A549 (cell line): ENCODE measurements around the gene MAML3. TPM values are rescaled to one million over a fixed set of nuclear protein-coding genes. Genes with fewer than 3 reads are reported as not detected.

Experiments used
- ATAC-seq, 2 experiments: fragments of 200-7000 bp in 1 of 2; fragments of >200 bp in 1 of 2; cut with Nextera tagmentation in 1 of 2; cut with Tn5 transposase in 1 of 2; 3 replicates each; pipeline versions ENCODE4 v1.8.0 to v1.9.1; 2018 to 2020; ENCODE audit warnings: mild to moderate bottlenecking in 1 of 2, moderate library complexity in 1 of 2
- CTCF ChIA-PET: fragments of 300-600 bp; sonication (Branson Sonifier 250); formaldehyde crosslinking; extraction: SDS; loops from one replicate; lab custom pipeline; 2021; ENCODE audit warnings: antibody characterized with exemption, inconsistent platforms; lab: Yijun Ruan, JAX
- POLR2A ChIA-PET: fragments of 350-600 bp; formaldehyde crosslinking; extraction: SDS; loops from one replicate; lab custom pipeline; 2021; ENCODE audit warnings: antibody characterized with exemption, inconsistent platforms; lab: Yijun Ruan, JAX
- DNase-seq, 2 experiments: peaks; one replicate each; pipeline versions ENCODE4 v3.0.0 to v3.0.0-alpha.2; 2011 to 2016; ENCODE audit warnings: low read depth in 1 of 2, low spot score in 1 of 2
- FAIRE-seq: peaks from 2 replicates; lab custom pipeline; 2011; peaks lifted over from hg19 to GRCh38; lab: Jason Lieb, UNC
- H3K27ac ChIP-seq, 2 experiments: fragments of >200 bp; sonication (Bioruptor Twin); formaldehyde crosslinking; 3 replicates each; pipeline ENCODE4 v1.5.1; 2016 to 2017
- H3K4me1 ChIP-seq: fragments of >200 bp; sonication (Bioruptor Twin); formaldehyde crosslinking; 3 replicates; pipeline ENCODE4 v1.6.1; 2016
- H3K4me2 ChIP-seq: fragments of >200 bp; sonication (Bioruptor Twin); formaldehyde crosslinking; 3 replicates; pipeline ENCODE4 v1.6.1; 2016
- H3K4me3 ChIP-seq: fragments of >200 bp; sonication (Bioruptor Twin); formaldehyde crosslinking; 3 replicates; pipeline ENCODE4 v1.5.1; 2016
- H3K9me3 ChIP-seq: fragments of >200 bp; sonication (Bioruptor Twin); formaldehyde crosslinking; 3 replicates; pipeline ENCODE4 v1.6.1; 2016
- EHF ChIP-seq: fragments of 250-450 bp; sonication (Bioruptor Pico); IDR thresholded peaks from 2 replicates; pipeline ENCODE4 v1.5.0; 2020; ENCODE audit warnings: mild to moderate bottlenecking
- EP300 ChIP-seq, 2 experiments: fragments of >200 bp; sonication (Bioruptor Twin); formaldehyde crosslinking; IDR thresholded peaks; 2 replicates in 1 of 2; 3 replicates in 1 of 2; pipeline ENCODE4 v1.6.1; 2016 to 2017
- FOSL2 ChIP-seq, 2 experiments: fragments of 450-650 bp in 1 of 2; fragments of >200 bp in 1 of 2; sonication (Bioruptor Twin) in 1 of 2; formaldehyde crosslinking; IDR thresholded peaks; 2 replicates each; pipeline versions ENCODE4 v1.5.0 to v1.6.1; 2016 to 2020; ENCODE audit warnings: mild to moderate bottlenecking in 1 of 2, moderate library complexity in 1 of 2
- HEYL ChIP-seq: fragments of 250-450 bp; sonication (Bioruptor Pico); IDR thresholded peaks from 2 replicates; pipeline ENCODE4 v1.8.0; 2021; ENCODE audit warnings: mild to moderate bottlenecking, moderate library complexity
- JUN ChIP-seq, 2 experiments: fragments of >200 bp; sonication (Bioruptor Twin); formaldehyde crosslinking; IDR thresholded peaks; 2 replicates in 1 of 2; 3 replicates in 1 of 2; pipeline ENCODE4 v1.6.1; 2016 to 2017
- MYC ChIP-seq: IDR thresholded peaks from 2 replicates; pipeline ENCODE4 v1.6.1; 2012; ENCODE audit warnings: mild to moderate bottlenecking, inconsistent platforms, low read length, improper control_type of control experiment, borderline replicate concordance
- NPAS2 ChIP-seq: fragments of 250-450 bp; sonication (Bioruptor Pico); IDR thresholded peaks from 2 replicates; pipeline ENCODE4 v1.8.0; 2022; ENCODE audit warnings: mild to moderate bottlenecking, moderate library complexity, borderline replicate concordance
- NR3C1 ChIP-seq: fragments of >200 bp; sonication (Bioruptor Twin); formaldehyde crosslinking; IDR thresholded peaks from 3 replicates; pipeline ENCODE4 v1.6.1; 2017
- PBX3 ChIP-seq: IDR thresholded peaks from 2 replicates; pipeline ENCODE4 v1.6.1; 2012
- RAD21 ChIP-seq, 2 experiments: fragments of >200 bp in 1 of 2; sonication (Bioruptor Twin) in 1 of 2; formaldehyde crosslinking in 1 of 2; IDR thresholded peaks in 1 of 2; conservative IDR thresholded peaks in 1 of 2; 2 replicates in 1 of 2; 3 replicates in 1 of 2; pipeline ENCODE4 v1.6.1; 2012 to 2018; ENCODE audit warnings: inconsistent platforms in 1 of 2
- RARB ChIP-seq: fragments of 250-450 bp; sonication (Bioruptor Pico); IDR thresholded peaks from 2 replicates; pipeline ENCODE4 v1.8.0; 2021; ENCODE audit warnings: mild to moderate bottlenecking, moderate library complexity
- RCOR1 ChIP-seq: fragments of 150-350 bp; IDR thresholded peaks from 2 replicates; pipeline ENCODE4 v1.6.1; 2014; ENCODE audit warnings: antibody characterized with exemption, low read length, low read depth
- TFCP2L1 ChIP-seq: fragments of 250-450 bp; sonication (Bioruptor Pico); IDR thresholded peaks from 2 replicates; pipeline ENCODE4 v1.5.0; 2021; ENCODE audit warnings: mild to moderate bottlenecking
- TP53 ChIP-seq: fragments of 250-450 bp; sonication (Bioruptor Pico); IDR thresholded peaks from 2 replicates; pipeline ENCODE4 v1.5.0; 2021; ENCODE audit warnings: mild to moderate bottlenecking, moderate library complexity
- USF2 ChIP-seq: fragments of 450-650 bp; IDR thresholded peaks from 2 replicates; pipeline ENCODE4 v1.6.1; 2014; ENCODE audit warnings: antibody characterized with exemption
- ZFP36 ChIP-seq: fragments of 450-650 bp; IDR thresholded peaks from 2 replicates; pipeline ENCODE4 v1.6.1; 2014; ENCODE audit warnings: borderline replicate concordance; ENCODE audit not compliant: partially characterized antibody
- WGBS: methylation state at CpG from one replicate; pipeline ENCODE4 v1.1.6; 2017; ENCODE audit errors: missing lambda C conversion rate; 5-methylcytosine and 5-hydroxymethylcytosine counted together
- polyA plus RNA-seq, 4 experiments: library from polyadenylated mRNA; depleted of rRNA in 3 of 4; stranded (reverse); fragments of >200 nt; fragmentation: RNase III in 1 of 4; extraction: RNeasy Plus Mini Kit Qiagen cat#74134 plus additional on column Dnase treatment in 1 of 4; gene quantifications; 2 replicates in 3 of 4; 3 replicates in 1 of 4; pipeline ENCODE4 v1.2.3, GENCODE V29; 2011 to 2017
- TF ChIP-seq, protein P1 (sequence below): IDR thresholded peaks from 2 replicates; pipeline ENCODE4 v1.6.1; 2012; ENCODE audit warnings: low read depth, borderline replicate concordance
- TF ChIP-seq, protein P2 (sequence below): fragments of >200 bp; sonication (Bioruptor Twin); formaldehyde crosslinking; IDR thresholded peaks from 3 replicates; pipeline ENCODE4 v1.5.1; 2016
- TF ChIP-seq, protein P3 (sequence below): fragments of 250-450 bp; sonication (Bioruptor Pico); IDR thresholded peaks from 2 replicates; pipeline ENCODE4 v1.5.0; 2021; ENCODE audit warnings: mild to moderate bottlenecking, moderate library complexity, borderline replicate concordance

Gene MAML3
- polyA plus RNA-seq, 2 of the 4 experiments (the other 2 are of a cell fraction), result 9.0 to 22.2 TPM

DNA sequence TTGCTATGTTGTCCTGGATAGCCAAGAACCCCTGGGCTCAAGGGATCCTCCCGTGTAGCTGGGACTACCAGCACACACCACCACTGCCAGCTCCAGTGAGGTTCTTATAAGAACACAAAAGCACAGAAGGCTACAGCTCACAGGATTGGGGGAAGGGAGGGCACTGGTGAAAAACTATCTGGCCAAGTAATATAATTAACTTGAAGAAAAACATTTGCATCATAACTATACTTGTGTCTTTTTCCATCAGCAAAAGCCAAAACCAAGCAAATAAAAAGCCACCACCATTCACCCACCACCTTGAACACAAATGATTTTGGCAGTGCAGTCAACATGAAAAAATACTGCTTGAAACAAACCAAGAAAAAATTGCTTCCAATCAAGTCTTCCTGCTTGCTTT is 188.2 kb downstream of the MAML3 start (continued):
- TF ChIP-seq RCOR1, result no peak

DNA sequence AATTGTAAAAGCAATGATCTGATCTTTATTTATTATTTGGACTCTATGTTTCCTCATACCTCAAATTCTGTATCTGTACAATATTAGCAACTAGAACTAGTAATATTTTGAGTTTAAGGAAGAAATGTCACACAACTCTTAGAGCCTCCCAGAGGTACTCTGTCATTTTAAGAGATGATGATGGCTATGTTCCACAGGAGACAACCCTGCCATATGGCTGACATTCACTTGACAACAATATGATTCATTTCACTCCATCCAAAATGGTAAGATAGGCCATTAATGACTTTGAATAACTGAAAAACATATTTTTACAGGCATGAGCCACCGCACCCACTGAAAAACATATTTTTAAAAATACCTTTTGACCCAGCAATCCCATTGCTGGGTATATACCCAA is 190.3 kb downstream of the MAML3 start:
- Histone ChIP-seq H3K4me3 (no peak overlapping the region), H3K4me2 (no peak overlapping the region), H3K9me3 (no peaks in the 10 kb centered on the region), H3K4me1 (peaks cover 2% of the 10 kb centered on the region; the same call in 1 of the 3 replicates), H3K27ac (no peak overlapping the region)
- no peak for TF ChIP-seq ZFP36
- TF ChIP-seq USF2, result no peak
- no peak for TF ChIP-seq EHF
- no peak for TF ChIP-seq JUN (IDR thresholded peaks at IDR 0.05)
- ATAC-seq, result no peak
- no peak for DNase-seq
- WGBS, result 95% methylated on average over 1 of the region's 1 CpG
- CTCF ChIA-PET, result no interaction called here
- POLR2A ChIA-PET, result no interaction called here
- no peak for FAIRE-seq

- DNase-seq (no peak), ATAC-seq (no peak), FAIRE-seq (no peak)
- no peak overlapping the region for H3K4me3 ChIP-seq
- WGBS, result 81% methylated on average over 2 of the region's 2 CpGs
- ChIA-PET CTCF (interaction anchor here (0.9 kb wide), 1 partner anchor 9 kb away, joined by 3 read pairs; no protein-coding TSS in a partner anchor), POLR2A (no interaction called here)
- H3K4me2 ChIP-seq, result no peak overlapping the region
- no peak overlapping the region for H3K27ac ChIP-seq
- TF ChIP-seq NR3C1 (no peak), PBX3 (no peak), EP300 (IDR thresholded peaks at IDR 0.05) (no peak), MYC (no peak), HEYL (CRISPR knock-in tag) (no peak), FOSL2 (IDR thresholded peaks at IDR 0.05) (no peak), FOSL2 (CRISPR knock-in tag; IDR thresholded peaks at IDR 0.05) (no peak), TFCP2L1 (CRISPR knock-in tag) (no peak), RAD21 (conservative IDR thresholded peaks at IDR 0.05 in 1 of 2, IDR thresholded peaks at IDR 0.05 in 1 of 2) (no peak), TP53 (CRISPR knock-in tag) (no peak), NPAS2 (CRISPR knock-in tag) (no peak), RARB (CRISPR knock-in tag) (no peak)
- TF ChIP-seq, protein P1, sequence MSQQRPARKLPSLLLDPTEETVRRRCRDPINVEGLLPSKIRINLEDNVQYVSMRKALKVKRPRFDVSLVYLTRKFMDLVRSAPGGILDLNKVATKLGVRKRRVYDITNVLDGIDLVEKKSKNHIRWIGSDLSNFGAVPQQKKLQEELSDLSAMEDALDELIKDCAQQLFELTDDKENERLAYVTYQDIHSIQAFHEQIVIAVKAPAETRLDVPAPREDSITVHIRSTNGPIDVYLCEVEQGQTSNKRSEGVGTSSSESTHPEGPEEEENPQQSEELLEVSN, result no peak
- TF ChIP-seq, protein P2, sequence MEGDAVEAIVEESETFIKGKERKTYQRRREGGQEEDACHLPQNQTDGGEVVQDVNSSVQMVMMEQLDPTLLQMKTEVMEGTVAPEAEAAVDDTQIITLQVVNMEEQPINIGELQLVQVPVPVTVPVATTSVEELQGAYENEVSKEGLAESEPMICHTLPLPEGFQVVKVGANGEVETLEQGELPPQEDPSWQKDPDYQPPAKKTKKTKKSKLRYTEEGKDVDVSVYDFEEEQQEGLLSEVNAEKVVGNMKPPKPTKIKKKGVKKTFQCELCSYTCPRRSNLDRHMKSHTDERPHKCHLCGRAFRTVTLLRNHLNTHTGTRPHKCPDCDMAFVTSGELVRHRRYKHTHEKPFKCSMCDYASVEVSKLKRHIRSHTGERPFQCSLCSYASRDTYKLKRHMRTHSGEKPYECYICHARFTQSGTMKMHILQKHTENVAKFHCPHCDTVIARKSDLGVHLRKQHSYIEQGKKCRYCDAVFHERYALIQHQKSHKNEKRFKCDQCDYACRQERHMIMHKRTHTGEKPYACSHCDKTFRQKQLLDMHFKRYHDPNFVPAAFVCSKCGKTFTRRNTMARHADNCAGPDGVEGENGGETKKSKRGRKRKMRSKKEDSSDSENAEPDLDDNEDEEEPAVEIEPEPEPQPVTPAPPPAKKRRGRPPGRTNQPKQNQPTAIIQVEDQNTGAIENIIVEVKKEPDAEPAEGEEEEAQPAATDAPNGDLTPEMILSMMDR, result no peak
- TF ChIP-seq, protein P3, sequence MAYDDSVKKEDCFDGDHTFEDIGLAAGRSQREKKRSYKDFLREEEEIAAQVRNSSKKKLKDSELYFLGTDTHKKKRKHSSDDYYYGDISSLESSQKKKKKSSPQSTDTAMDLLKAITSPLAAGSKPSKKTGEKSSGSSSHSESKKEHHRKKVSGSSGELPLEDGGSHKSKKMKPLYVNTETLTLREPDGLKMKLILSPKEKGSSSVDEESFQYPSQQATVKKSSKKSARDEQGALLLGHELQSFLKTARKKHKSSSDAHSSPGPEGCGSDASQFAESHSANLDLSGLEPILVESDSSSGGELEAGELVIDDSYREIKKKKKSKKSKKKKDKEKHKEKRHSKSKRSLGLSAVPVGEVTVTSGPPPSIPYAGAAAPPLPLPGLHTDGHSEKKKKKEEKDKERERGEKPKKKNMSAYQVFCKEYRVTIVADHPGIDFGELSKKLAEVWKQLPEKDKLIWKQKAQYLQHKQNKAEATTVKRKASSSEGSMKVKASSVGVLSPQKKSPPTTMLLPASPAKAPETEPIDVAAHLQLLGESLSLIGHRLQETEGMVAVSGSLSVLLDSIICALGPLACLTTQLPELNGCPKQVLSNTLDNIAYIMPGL (CRISPR knock-in tag), result no peak
- peaks cover 3% of the 10 kb centered on the region; the same call in 1 of the 3 replicates for H3K4me1 ChIP-seq
- H3K9me3 ChIP-seq, result no peaks in the 10 kb centered on the region
These were observed 191.8 kb downstream of the MAML3 start for GRCh38 chr4:139962130-139962684.
